ENCODE results near the gene APC. TPM values are rescaled to one million over a fixed set of nuclear protein-coding genes. Genes with fewer than 3 reads are reported as not detected.

APC gene
- total and polyA plus RNA-seq, 10 of the 15 experiments (the other 5 are each of a cell fraction or from before 2014, with no cell fraction given), result 3.2 to 23.3 (median 13.8) TPM

DNA sequence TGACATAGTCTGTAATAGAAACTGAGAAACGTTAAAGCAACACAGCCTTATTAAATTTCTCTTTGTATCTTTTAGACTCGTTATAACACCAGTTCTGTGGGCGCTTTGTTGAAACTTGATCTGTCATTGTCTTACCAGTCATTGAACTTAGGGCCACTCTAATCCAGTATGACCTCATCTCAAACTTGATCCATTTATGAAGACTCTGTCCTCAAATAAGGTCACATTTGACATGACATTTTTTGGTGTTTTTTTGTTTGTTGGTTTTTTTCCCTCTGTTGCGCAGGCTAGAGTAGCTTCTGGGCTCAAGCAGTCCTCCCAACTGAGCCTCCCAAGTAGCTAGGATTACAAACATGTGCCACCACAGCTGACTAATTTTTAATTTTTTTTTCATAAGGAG is 5.9 kb downstream of the APC start:
- intact Hi-C loops (cut with micrococcal nuclease; ENCODE audit: unreplicated experiment) (no loop called here), in situ Hi-C loops (cut with MboI) (no loop called here)
- ChIA-PET POLR2A (no interaction called here), CTCF (interaction anchor here (0.7 to 1.5 kb wide), 5 partner anchors 13 to 52 kb away, joined by 3 to 7 read pairs (median 3); no protein-coding TSS in a partner anchor), RAD21 (ENCODE audit: unreplicated experiment) (no interaction called here), SMC1A (ENCODE audit: uncharacterized antibody, unreplicated experiment) (interaction anchor here (0.9 to 2.3 kb wide), 6 partner anchors 8 to 78 kb away, joined by 3 to 6 read pairs (median 4); no protein-coding TSS in a partner anchor)
- Histone ChIP-seq H3K79me2 (ENCODE audit: control insufficient read depth, insufficient read depth, low read length) (peaks cover 4% of the 10 kb centered on the region), H3K4me3 (no peak overlapping the region), H4K20me1 (ENCODE audit: control insufficient read depth, insufficient read depth) (no peaks in the 10 kb centered on the region), H3K9me3 (replicated peaks; ENCODE audit: control insufficient read depth, insufficient read depth, low read length) (no peaks in the 10 kb centered on the region; the same call in 2 of the 3 replicates), H3K36me3 (ENCODE audit: control insufficient read depth in 2 of 2, insufficient read depth in 2 of 2, low read length in 1 of 2) (no peaks in the 10 kb centered on the region), H3K27me3 (replicated peaks in 1 of 2; ENCODE audit: control insufficient read depth in 2 of 2, insufficient read depth in 2 of 2, low read length in 1 of 2) (no peaks in the 10 kb centered on the region), H3K4me2 (ENCODE audit: control insufficient read depth, insufficient read depth) (no peak overlapping the region), H3K4me1 (ENCODE audit: control insufficient read depth, insufficient read depth, low read length) (no peaks in the 10 kb centered on the region), H2AFZ (ENCODE audit: control insufficient read depth, low read depth, low read length) (no peak overlapping the region), H3K27ac (ENCODE audit: control insufficient read depth, insufficient read depth) (no peak overlapping the region), H3K9ac (ENCODE audit: control insufficient read depth, insufficient read depth, low read length) (no peak overlapping the region)
- FAIRE-seq, result no peak
- no peak for DNase-seq (ENCODE audit: low read depth, low spot score)
- BruUV-seq (replicated peaks), result no TSS peak
- ATAC-seq, result no peak
- 99% methylated on average over 4 of the region's 4 CpGs for WGBS (ENCODE audit: insufficient coverage, insufficient replicate concordance, low lambda C conversion rate, missing lambda C conversion rate)
- TF ChIP-seq EZH2 (IDR thresholded peaks at IDR 0.05; ENCODE audit: borderline replicate concordance, control insufficient read depth, low read depth, low read length) (no peak), CREM (IDR thresholded peaks at IDR 0.05; ENCODE audit: low read depth) (no peak), MTA3 (IDR thresholded peaks at IDR 0.05; ENCODE audit: borderline replicate concordance, low read length) (no peak), NFXL1 (IDR thresholded peaks at IDR 0.05; ENCODE audit: borderline replicate concordance) (no peak), POLR2AphosphoS2 (IDR thresholded peaks at IDR 0.05; ENCODE audit: low read depth, low read length) (no peak), RELA (IDR thresholded peaks at IDR 0.05; ENCODE audit: borderline replicate concordance, partially characterized antibody) (no peak), SRF (IDR thresholded peaks at IDR 0.05; ENCODE audit: low read depth in 2 of 2, low read length in 2 of 2) (no peak), HDAC6 (IDR thresholded peaks at IDR 0.05; ENCODE audit: unreplicated experiment) (no peak), TCF7 (IDR thresholded peaks at IDR 0.05; ENCODE audit: borderline replicate concordance) (no peak), JUND (IDR thresholded peaks at IDR 0.05; ENCODE audit: low read depth, low read length) (no peak)
- TF ChIP-seq, protein P1, sequence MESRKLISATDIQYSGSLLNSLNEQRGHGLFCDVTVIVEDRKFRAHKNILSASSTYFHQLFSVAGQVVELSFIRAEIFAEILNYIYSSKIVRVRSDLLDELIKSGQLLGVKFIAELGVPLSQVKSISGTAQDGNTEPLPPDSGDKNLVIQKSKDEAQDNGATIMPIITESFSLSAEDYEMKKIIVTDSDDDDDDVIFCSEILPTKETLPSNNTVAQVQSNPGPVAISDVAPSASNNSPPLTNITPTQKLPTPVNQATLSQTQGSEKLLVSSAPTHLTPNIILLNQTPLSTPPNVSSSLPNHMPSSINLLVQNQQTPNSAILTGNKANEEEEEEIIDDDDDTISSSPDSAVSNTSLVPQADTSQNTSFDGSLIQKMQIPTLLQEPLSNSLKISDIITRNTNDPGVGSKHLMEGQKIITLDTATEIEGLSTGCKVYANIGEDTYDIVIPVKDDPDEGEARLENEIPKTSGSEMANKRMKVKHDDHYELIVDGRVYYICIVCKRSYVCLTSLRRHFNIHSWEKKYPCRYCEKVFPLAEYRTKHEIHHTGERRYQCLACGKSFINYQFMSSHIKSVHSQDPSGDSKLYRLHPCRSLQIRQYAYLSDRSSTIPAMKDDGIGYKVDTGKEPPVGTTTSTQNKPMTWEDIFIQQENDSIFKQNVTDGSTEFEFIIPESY (IDR thresholded peaks at IDR 0.05), result no peak
- TF ChIP-seq, protein P2, sequence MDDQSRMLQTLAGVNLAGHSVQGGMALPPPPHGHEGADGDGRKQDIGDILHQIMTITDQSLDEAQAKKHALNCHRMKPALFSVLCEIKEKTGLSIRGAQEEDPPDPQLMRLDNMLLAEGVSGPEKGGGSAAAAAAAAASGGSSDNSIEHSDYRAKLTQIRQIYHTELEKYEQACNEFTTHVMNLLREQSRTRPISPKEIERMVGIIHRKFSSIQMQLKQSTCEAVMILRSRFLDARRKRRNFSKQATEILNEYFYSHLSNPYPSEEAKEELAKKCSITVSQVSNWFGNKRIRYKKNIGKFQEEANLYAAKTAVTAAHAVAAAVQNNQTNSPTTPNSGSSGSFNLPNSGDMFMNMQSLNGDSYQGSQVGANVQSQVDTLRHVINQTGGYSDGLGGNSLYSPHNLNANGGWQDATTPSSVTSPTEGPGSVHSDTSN (IDR thresholded peaks at IDR 0.05; ENCODE audit: insufficient replicate concordance, low read depth, low read length), result no peak
- TF ChIP-seq, protein P3, sequence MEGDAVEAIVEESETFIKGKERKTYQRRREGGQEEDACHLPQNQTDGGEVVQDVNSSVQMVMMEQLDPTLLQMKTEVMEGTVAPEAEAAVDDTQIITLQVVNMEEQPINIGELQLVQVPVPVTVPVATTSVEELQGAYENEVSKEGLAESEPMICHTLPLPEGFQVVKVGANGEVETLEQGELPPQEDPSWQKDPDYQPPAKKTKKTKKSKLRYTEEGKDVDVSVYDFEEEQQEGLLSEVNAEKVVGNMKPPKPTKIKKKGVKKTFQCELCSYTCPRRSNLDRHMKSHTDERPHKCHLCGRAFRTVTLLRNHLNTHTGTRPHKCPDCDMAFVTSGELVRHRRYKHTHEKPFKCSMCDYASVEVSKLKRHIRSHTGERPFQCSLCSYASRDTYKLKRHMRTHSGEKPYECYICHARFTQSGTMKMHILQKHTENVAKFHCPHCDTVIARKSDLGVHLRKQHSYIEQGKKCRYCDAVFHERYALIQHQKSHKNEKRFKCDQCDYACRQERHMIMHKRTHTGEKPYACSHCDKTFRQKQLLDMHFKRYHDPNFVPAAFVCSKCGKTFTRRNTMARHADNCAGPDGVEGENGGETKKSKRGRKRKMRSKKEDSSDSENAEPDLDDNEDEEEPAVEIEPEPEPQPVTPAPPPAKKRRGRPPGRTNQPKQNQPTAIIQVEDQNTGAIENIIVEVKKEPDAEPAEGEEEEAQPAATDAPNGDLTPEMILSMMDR (IDR thresholded peaks at IDR 0.05 in 2 of 3, conservative IDR thresholded peaks at IDR 0.05 in 1 of 3; ENCODE audit: control insufficient read depth in 2 of 3, extremely low read depth in 1 of 3, insufficient read depth in 1 of 3, low read depth in 3 of 3, low read length in 3 of 3), result no peak
- TF ChIP-seq, protein P4, sequence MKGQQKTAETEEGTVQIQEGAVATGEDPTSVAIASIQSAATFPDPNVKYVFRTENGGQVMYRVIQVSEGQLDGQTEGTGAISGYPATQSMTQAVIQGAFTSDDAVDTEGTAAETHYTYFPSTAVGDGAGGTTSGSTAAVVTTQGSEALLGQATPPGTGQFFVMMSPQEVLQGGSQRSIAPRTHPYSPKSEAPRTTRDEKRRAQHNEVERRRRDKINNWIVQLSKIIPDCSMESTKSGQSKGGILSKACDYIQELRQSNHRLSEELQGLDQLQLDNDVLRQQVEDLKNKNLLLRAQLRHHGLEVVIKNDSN (IDR thresholded peaks at IDR 0.05; ENCODE audit: borderline replicate concordance, extremely low read length, insufficient read depth, low read depth, low read length), result no peak

All from GM12878 (cell line).